Liver (tissue), 9 donors: ENCODE results near the gene SPEN. TPM values are rescaled to one million over a fixed set of nuclear protein-coding genes. Genes with fewer than 3 reads are reported as not detected.

Experiments
- DNase-seq: peaks from one replicate; pipeline ENCODE4 v3.0.0-alpha.2; 2017; ENCODE audit warnings: low spot score
- H3K27ac ChIP-seq, 2 donors: one replicate each; pipeline ENCODE4 v1.7.0; 2013; ENCODE audit warnings: inconsistent platforms in 2 of 2, low read length in 2 of 2, control low read depth in 1 of 2, low read depth in 1 of 2, mild to moderate bottlenecking in 1 of 2
- H3K27me3 ChIP-seq, 4 donors: one replicate each; pipeline versions ENCODE4 v1.6.1 to v1.7.0; 2013; ENCODE audit warnings: low read length in 3 of 4, inconsistent platforms in 1 of 4, mild to moderate bottlenecking in 1 of 4, moderate library complexity in 1 of 4; ENCODE audit not compliant: control insufficient read depth in 4 of 4, insufficient read depth in 4 of 4
- H3K36me3 ChIP-seq, 4 donors: one replicate each; pipeline versions ENCODE4 v1.6.1 to v1.7.0; 2013; ENCODE audit warnings: low read length in 3 of 4, mild to moderate bottlenecking in 3 of 4, low read depth in 1 of 4, moderate library complexity in 1 of 4; ENCODE audit not compliant: control insufficient read depth in 4 of 4, insufficient read depth in 3 of 4
- H3K4me1 ChIP-seq, 4 donors: one replicate each; pipeline versions ENCODE4 v1.6.1 to v1.7.0; 2013; ENCODE audit warnings: low read length in 3 of 4, mild to moderate bottlenecking in 3 of 4, moderate library complexity in 1 of 4; ENCODE audit not compliant: control insufficient read depth in 4 of 4, insufficient read depth in 4 of 4
- H3K4me3 ChIP-seq, 3 donors: one replicate each; pipeline versions ENCODE4 v1.6.1 to v1.7.0; 2013; ENCODE audit warnings: low read length in 3 of 3, control low read depth in 1 of 3, low read depth in 1 of 3, mild to moderate bottlenecking in 1 of 3
- H3K9ac ChIP-seq, 2 donors: one replicate each; pipeline ENCODE4 v1.7.0; 2013; ENCODE audit warnings: low read length in 2 of 2, mild to moderate bottlenecking in 2 of 2, moderate library complexity in 2 of 2, control low read depth in 1 of 2, low read depth in 1 of 2
- H3K9me3 ChIP-seq, 4 donors: one replicate each; pipeline versions ENCODE4 v1.6.1 to v1.7.0; 2013; ENCODE audit warnings: low read length in 3 of 4; ENCODE audit not compliant: control insufficient read depth in 4 of 4
- ATF3 ChIP-seq: IDR thresholded peaks from 2 replicates; pipeline ENCODE4 v1.6.1; 2016; ENCODE audit warnings: antibody characterized with exemption
- CTCF ChIP-seq: fragments of 150-350 bp; IDR thresholded peaks from 2 replicates; pipeline ENCODE4 v1.5.1; 2017; ENCODE audit warnings: improper control_type of control experiment, low read depth, low read length; ENCODE audit not compliant: missing input control
- EGR1 ChIP-seq, 2 donors: IDR thresholded peaks; 2 replicates each; pipeline ENCODE4 v1.6.1; 2016 to 2018; ENCODE audit warnings: antibody characterized with exemption in 2 of 2, low read depth in 2 of 2
- FOXA1 ChIP-seq: IDR thresholded peaks from 2 replicates; pipeline ENCODE4 v1.6.1; 2016; ENCODE audit warnings: antibody characterized with exemption
- FOXA2 ChIP-seq: IDR thresholded peaks from 2 replicates; pipeline ENCODE4 v1.6.1; 2016; ENCODE audit warnings: antibody characterized with exemption
- GABPA ChIP-seq, 2 donors: IDR thresholded peaks in 1 of 2; conservative IDR thresholded peaks in 1 of 2; 2 replicates each; pipeline ENCODE4 v1.6.1; 2016; ENCODE audit warnings: antibody characterized with exemption in 2 of 2, mild to moderate bottlenecking in 1 of 2, moderate library complexity in 1 of 2
- HNF4A ChIP-seq, 2 donors: conservative IDR thresholded peaks; 2 replicates each; pipeline ENCODE4 v1.6.1; 2016; ENCODE audit warnings: antibody characterized with exemption in 2 of 2, mild to moderate bottlenecking in 2 of 2
- HNF4G ChIP-seq: IDR thresholded peaks from 2 replicates; pipeline ENCODE4 v1.6.1; 2016; ENCODE audit warnings: antibody characterized with exemption
- JUND ChIP-seq, 2 donors: IDR thresholded peaks; 2 replicates each; pipeline ENCODE4 v1.6.1; 2016; ENCODE audit warnings: antibody characterized with exemption in 2 of 2
- NR2F2 ChIP-seq: IDR thresholded peaks from 2 replicates; pipeline ENCODE4 v1.6.1; 2016; ENCODE audit warnings: antibody characterized with exemption
- RAD21 ChIP-seq, 2 donors: IDR thresholded peaks; 2 replicates each; pipeline ENCODE4 v1.6.1; 2016; ENCODE audit warnings: antibody characterized with exemption in 2 of 2, mild to moderate bottlenecking in 2 of 2
- REST ChIP-seq: IDR thresholded peaks from 2 replicates; pipeline ENCODE4 v1.6.1; 2016; ENCODE audit warnings: antibody characterized with exemption, mild to moderate bottlenecking
- RXRA ChIP-seq, 2 donors: IDR thresholded peaks; 2 replicates each; pipeline ENCODE4 v1.6.1; 2017 to 2018; ENCODE audit warnings: antibody characterized with exemption in 2 of 2, mild to moderate bottlenecking in 1 of 2
- SP1 ChIP-seq: IDR thresholded peaks from 2 replicates; pipeline ENCODE4 v1.6.1; 2018; ENCODE audit warnings: antibody characterized with exemption, mild to moderate bottlenecking
- TAF1 ChIP-seq: conservative IDR thresholded peaks from 2 replicates; pipeline ENCODE4 v1.6.1; 2016; ENCODE audit warnings: antibody characterized with exemption, mild to moderate bottlenecking
- YY1 ChIP-seq: IDR thresholded peaks from 2 replicates; pipeline ENCODE4 v1.6.1; 2016; ENCODE audit warnings: antibody characterized with exemption, mild to moderate bottlenecking
- ZBTB33 ChIP-seq: IDR thresholded peaks from 2 replicates; pipeline ENCODE4 v1.6.1; 2016; ENCODE audit warnings: antibody characterized with exemption
- WGBS: extraction: QIAGEN DNeasy Blood & Tissue Kit; methylation state at CpG from one replicate; pipeline ENCODE4 v1.1.7; 2013; 5-methylcytosine and 5-hydroxymethylcytosine counted together
- polyA plus RNA-seq, 2 donors: library from polyadenylated mRNA; stranded (reverse) in 1 of 2; unstranded in 1 of 2; fragments of 200-250 nt in 1 of 2; fragments of >200 nt in 1 of 2; fragmentation: Nextera tagmentation in 1 of 2; extraction: Ambion mirVana in 1 of 2; gene quantifications; one replicate each; pipeline versions ENCODE4 v1.2.1 to v1.2.3, GENCODE V29; 2013 to 2015
- total RNA-seq, 2 donors: library from RNA; depleted of rRNA; stranded (reverse); fragments of >200 nt; gene quantifications; one replicate each; pipeline ENCODE4 v1.2.3, GENCODE V29; 2014
- TF ChIP-seq, protein P1 (sequence below): IDR thresholded peaks from 2 replicates; pipeline ENCODE4 v1.6.1; 2016; ENCODE audit warnings: antibody characterized with exemption
- donor health status: healthy.
- donor health status: healthy.
- donor health status: healthy.
- donor health status: healthy.
- donor health status: healthy.

Gene SPEN
- total and polyA plus RNA-seq, 4 donors, result 7.4 to 29.4 (median 15.2) TPM

- peaks cover 24 to 92% (median 67%) of the 10 kb centered on the region in 4 donors for H3K36me3 ChIP-seq
- no peaks in the 10 kb centered on the region for H3K9me3 ChIP-seq
- no peak overlapping the region for H3K9ac ChIP-seq
- no peak for DNase-seq
- no peak overlapping the region for H3K27ac ChIP-seq
- no peaks in the 10 kb centered on the region for H3K27me3 ChIP-seq
- WGBS, result 95% methylated on average over 9 of the region's 9 CpGs
- peaks cover 0 to 3% (median 0%) of the 10 kb centered on the region in 4 donors for H3K4me1 ChIP-seq
- H3K4me3 ChIP-seq, result no peak overlapping the region
- TF ChIP-seq, protein P1, sequence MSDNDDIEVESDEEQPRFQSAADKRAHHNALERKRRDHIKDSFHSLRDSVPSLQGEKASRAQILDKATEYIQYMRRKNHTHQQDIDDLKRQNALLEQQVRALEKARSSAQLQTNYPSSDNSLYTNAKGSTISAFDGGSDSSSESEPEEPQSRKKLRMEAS, result no peak
- peak; percentile 33 to 37 for TF ChIP-seq RXRA (IDR thresholded peaks at IDR 0.05)
Measured at GRCh38 chr1:15932612-15933011, 85.1 kb downstream of the SPEN start.

DNA sequence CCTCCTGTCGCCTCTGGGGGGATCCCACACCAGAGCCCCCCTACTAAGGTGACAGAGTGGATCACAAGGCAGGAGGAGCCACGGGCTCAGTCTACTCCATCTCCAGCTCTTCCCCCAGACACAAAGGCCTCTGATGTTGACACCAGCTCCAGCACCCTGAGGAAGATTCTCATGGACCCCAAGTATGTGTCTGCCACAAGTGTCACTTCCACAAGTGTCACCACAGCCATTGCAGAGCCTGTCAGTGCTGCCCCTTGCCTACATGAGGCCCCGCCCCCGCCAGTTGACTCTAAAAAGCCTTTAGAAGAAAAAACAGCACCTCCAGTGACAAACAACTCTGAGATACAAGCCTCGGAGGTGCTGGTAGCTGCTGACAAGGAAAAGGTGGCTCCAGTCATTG lies 86.2 kb downstream of the SPEN start:
- H3K4me3 ChIP-seq, result no peak overlapping the region

More for the DNA sequence above, 86.2 kb downstream of the SPEN start:
- H3K27ac ChIP-seq, result no peak overlapping the region
- DNase-seq, result no peak
- H3K9ac ChIP-seq, result no peak overlapping the region
- no peaks in the 10 kb centered on the region for H3K27me3 ChIP-seq
- TF ChIP-seq FOXA1, result no peak
- no peak for TF ChIP-seq FOXA2
- no peak for TF ChIP-seq GABPA (IDR thresholded peaks at IDR 0.05 in 1 of 2, conservative IDR thresholded peaks at IDR 0.05 in 1 of 2)
- TF ChIP-seq TAF1, result no peak
- TF ChIP-seq NR2F2, result no peak
- TF ChIP-seq EGR1 (IDR thresholded peaks at IDR 0.05; ENCODE audit: low read depth in 2 of 2), result no peak
- TF ChIP-seq ATF3, result no peak
- no peak for TF ChIP-seq REST
- TF ChIP-seq SP1, result no peak
- no peak for TF ChIP-seq RXRA (IDR thresholded peaks at IDR 0.05)
- TF ChIP-seq, protein P1, result no peak
- TF ChIP-seq YY1, result no peak
- TF ChIP-seq HNF4G, result no peak
- no peak for TF ChIP-seq HNF4A (conservative IDR thresholded peaks at IDR 0.05)
- TF ChIP-seq CTCF, result no peak
- no peak for TF ChIP-seq JUND (IDR thresholded peaks at IDR 0.05)
- TF ChIP-seq ZBTB33, result no peak
- TF ChIP-seq RAD21 (IDR thresholded peaks at IDR 0.05), result no peak
- WGBS, result 94% methylated on average over 5 of the region's 5 CpGs
- H3K36me3 ChIP-seq, result peaks cover 26 to 90% (median 63%) of the 10 kb centered on the region in 4 donors
- H3K9me3 ChIP-seq, result no peaks in the 10 kb centered on the region
- H3K4me1 ChIP-seq, result peaks cover 0 to 6% (median under 1%) of the 10 kb centered on the region in 4 donors
